Measurements from ENCODE around the gene KCNQ5. TPM values are rescaled to one million over a fixed set of nuclear protein-coding genes. Genes with fewer than 3 reads are reported as not detected.

KCNQ5 gene
- total RNA-seq, 2 experiments from 2014 or later: 2.1 to 2.5 TPM

GRCh38 chr6:72940265-72940664 is 318.4 kb downstream of the KCNQ5 start:
- CTCF ChIA-PET: no interaction called here
- intact Hi-C loops (cut with DNase I, micrococcal nuclease): no loop called here
- no peak for DNase-seq

GRCh38 chr6:72941263-72941662 is 319.4 kb downstream of the KCNQ5 start:
- no peak for ATAC-seq (ENCODE audit: poor library complexity)
- no peaks in the 10 kb centered on the region for H3K9me3 ChIP-seq (ENCODE audit: control insufficient read depth in 1 of 2, insufficient read depth in 1 of 2, low read length in 2 of 2)
- no peaks in the 10 kb centered on the region for H3K36me3 ChIP-seq (ENCODE audit: insufficient read depth, low read length)
- Mint-ChIP-seq H3K27ac (no peak overlapping the region), H3K9me3 (no peaks in the 10 kb centered on the region), H3K4me3 (no peak overlapping the region), H3K4me1 (ENCODE audit: low read depth) (no peaks in the 10 kb centered on the region), H3K36me3 (ENCODE audit: low read depth) (no peaks in the 10 kb centered on the region), H3K27me3 (no peaks in the 10 kb centered on the region)
- H3K27me3 ChIP-seq (ENCODE audit: control insufficient read depth in 1 of 2, insufficient read depth in 2 of 2, low read length in 2 of 2): no peaks in the 10 kb centered on the region
- POLR2A ChIA-PET: no interaction called here
- CTCF ChIA-PET: no interaction called here
- no peaks in the 10 kb centered on the region for H3K4me1 ChIP-seq (ENCODE audit: insufficient read depth, low read length)
- no peak overlapping the region for H3K4me3 ChIP-seq (ENCODE audit: low read length)
- intact Hi-C loops (cut with DNase I, micrococcal nuclease): no loop called here
- no peak overlapping the region for H3K27ac ChIP-seq (ENCODE audit: low read depth in 1 of 2, low read length in 2 of 2)
- TF ChIP-seq CTCF (IDR thresholded peaks at IDR 0.05): no peak
- no peak for DNase-seq

More at GRCh38 chr6:72940265-72940664, 318.4 kb downstream of the KCNQ5 start:
- no peak for ATAC-seq (ENCODE audit: poor library complexity)
- H3K27me3 Mint-ChIP-seq: no peaks in the 10 kb centered on the region
- no peak overlapping the region for H3K27ac Mint-ChIP-seq
- H3K4me3 Mint-ChIP-seq: no peak overlapping the region
- POLR2A ChIA-PET: no interaction called here
- H3K9me3 ChIP-seq (ENCODE audit: control insufficient read depth in 1 of 2, insufficient read depth in 1 of 2, low read length in 2 of 2): no peaks in the 10 kb centered on the region
- H3K36me3 ChIP-seq (ENCODE audit: insufficient read depth, low read length): no peaks in the 10 kb centered on the region
- no peaks in the 10 kb centered on the region for H3K4me1 ChIP-seq (ENCODE audit: insufficient read depth, low read length)
- no peaks in the 10 kb centered on the region for H3K4me1 Mint-ChIP-seq (ENCODE audit: low read depth)
- TF ChIP-seq CTCF (IDR thresholded peaks at IDR 0.05): no peak
- H3K9me3 Mint-ChIP-seq: no peaks in the 10 kb centered on the region
- no peak overlapping the region for H3K4me3 ChIP-seq (ENCODE audit: low read length)
- no peaks in the 10 kb centered on the region for H3K36me3 Mint-ChIP-seq (ENCODE audit: low read depth)
- no peaks in the 10 kb centered on the region for H3K27me3 ChIP-seq (ENCODE audit: control insufficient read depth in 1 of 2, insufficient read depth in 2 of 2, low read length in 2 of 2)
- H3K27ac ChIP-seq (ENCODE audit: low read depth in 1 of 2, low read length in 2 of 2): no peak overlapping the region

GRCh38 chr6:72941751-72942150 is 319.9 kb downstream of the KCNQ5 start:
- Histone ChIP-seq H3K27me3 (ENCODE audit: control insufficient read depth in 1 of 2, insufficient read depth in 2 of 2, low read length in 2 of 2) (no peaks in the 10 kb centered on the region), H3K27ac (ENCODE audit: low read depth in 1 of 2, low read length in 2 of 2) (no peak overlapping the region), H3K4me1 (ENCODE audit: insufficient read depth, low read length) (no peaks in the 10 kb centered on the region), H3K9me3 (ENCODE audit: control insufficient read depth in 1 of 2, insufficient read depth in 1 of 2, low read length in 2 of 2) (no peaks in the 10 kb centered on the region), H3K4me3 (ENCODE audit: low read length) (no peak overlapping the region), H3K36me3 (ENCODE audit: insufficient read depth, low read length) (no peaks in the 10 kb centered on the region)
- DNase-seq (no peak), ATAC-seq (ENCODE audit: poor library complexity) (no peak)
- H3K9me3 Mint-ChIP-seq: no peaks in the 10 kb centered on the region
- POLR2A ChIA-PET: no interaction called here
- H3K4me1 Mint-ChIP-seq (ENCODE audit: low read depth): no peaks in the 10 kb centered on the region
- CTCF ChIA-PET: no interaction called here
- H3K4me3 Mint-ChIP-seq: no peak overlapping the region
- TF ChIP-seq CTCF (IDR thresholded peaks at IDR 0.05): no peak
- H3K27ac Mint-ChIP-seq: no peak overlapping the region
- intact Hi-C loops (cut with DNase I, micrococcal nuclease): no loop called here
- no peaks in the 10 kb centered on the region for H3K27me3 Mint-ChIP-seq
- H3K36me3 Mint-ChIP-seq (ENCODE audit: low read depth): no peaks in the 10 kb centered on the region

All from CD4-positive, alpha-beta T cell (primary cell).